K562 (cell line): ENCODE measurements around the gene FMNL2. TPM values are rescaled to one million over a fixed set of nuclear protein-coding genes. Genes with fewer than 3 reads are reported as not detected.

Experiments used
- ATF3 ChIP-seq, 2 experiments: fragments of 450-650 bp in 1 of 2; sonication (generic) in 1 of 2; formaldehyde crosslinking in 1 of 2; IDR thresholded peaks in 1 of 2; conservative IDR thresholded peaks in 1 of 2; 2 replicates each; pipeline versions ENCODE4 v1.6.1 to v1.8.1; 2016 to 2023; ENCODE audit warnings: mild to moderate bottlenecking in 2 of 2, moderate library complexity in 2 of 2, inconsistent platforms in 1 of 2, missing genetic modification reagents in 1 of 2
- DPF2 ChIP-seq: fragments of 450-650 bp; IDR thresholded peaks from 2 replicates; pipeline ENCODE4 v1.6.1; 2016
- E4F1 ChIP-seq: fragments of 250-450 bp; sonication (Bioruptor Pico); IDR thresholded peaks from 2 replicates; pipeline ENCODE4 v1.5.0; 2021; ENCODE audit warnings: mild to moderate bottlenecking, borderline replicate concordance
- FUS ChIP-seq: fragments of 200-400 bp; formaldehyde crosslinking; optimal IDR thresholded peaks from 2 replicates; pipeline ENCODE3; 2017; ENCODE audit warnings: low read depth, low read length
- HLTF ChIP-seq: fragments of 450-650 bp; IDR thresholded peaks from 2 replicates; pipeline ENCODE4 v1.6.1; 2016
- MYC ChIP-seq, 2 experiments: fragments of 250-450 bp in 1 of 2; sonication (Bioruptor Pico) in 1 of 2; IDR thresholded peaks; 2 replicates each; pipeline versions ENCODE4 v1.5.1 to v1.6.1; 2012 to 2021; ENCODE audit warnings: low read depth in 2 of 2, borderline replicate concordance in 1 of 2, improper control_type of control experiment in 1 of 2, low read length in 1 of 2, mild to moderate bottlenecking in 1 of 2, moderate library complexity in 1 of 2
- NCOR1 ChIP-seq: fragments of 450-650 bp; IDR thresholded peaks from 2 replicates; pipeline ENCODE4 v1.6.1; 2016; ENCODE audit warnings: mild to moderate bottlenecking, moderate library complexity
- PML ChIP-seq: IDR thresholded peaks from 2 replicates; pipeline ENCODE4 v1.6.1; 2012; ENCODE audit warnings: low read length, inconsistent platforms
- SIN3A ChIP-seq, 2 experiments: fragments of 150-350 bp in 1 of 2; IDR thresholded peaks; 2 replicates each; pipeline ENCODE4 v1.6.1; 2011 to 2016; ENCODE audit warnings: borderline replicate concordance in 2 of 2, low read depth in 2 of 2, low read length in 2 of 2, mild to moderate bottlenecking in 2 of 2, moderate library complexity in 2 of 2; ENCODE audit not compliant: control insufficient read depth in 1 of 2
- SMC3 ChIP-seq: conservative IDR thresholded peaks from 2 replicates; pipeline ENCODE4 v1.6.1; 2011; ENCODE audit warnings: low read depth, low read length, improper control_type of control experiment; ENCODE audit not compliant: insufficient read depth
- SNAPC5 ChIP-seq: fragments of 250-450 bp; sonication (Bioruptor Pico); IDR thresholded peaks from 2 replicates; pipeline ENCODE4 v1.8.0; 2021; ENCODE audit warnings: moderate library complexity, mild to moderate bottlenecking, inconsistent platforms
- SOX6 ChIP-seq: fragments of 450-650 bp; IDR thresholded peaks from 2 replicates; pipeline ENCODE4 v1.6.1; 2014; ENCODE audit warnings: mild to moderate bottlenecking
- TOE1 ChIP-seq, 2 experiments: fragments of 450-650 bp in 1 of 2; sonication (generic) in 1 of 2; formaldehyde crosslinking in 1 of 2; IDR thresholded peaks; 2 replicates each; pipeline versions ENCODE4 v1.7.1 to v1.8.0; 2016 to 2022; ENCODE audit warnings: borderline replicate concordance in 2 of 2, mild to moderate bottlenecking in 2 of 2, antibody characterized with exemption in 1 of 2, inconsistent platforms in 1 of 2, low read depth in 1 of 2, missing genetic modification reagents in 1 of 2, moderate library complexity in 1 of 2
- U2AF1 ChIP-seq: fragments of 200-400 bp; formaldehyde crosslinking; optimal IDR thresholded peaks from 2 replicates; pipeline ENCODE3; 2017; ENCODE audit warnings: mild to moderate bottlenecking, low read depth, low read length, moderate library complexity
- ZNF175 ChIP-seq: fragments of 200-800 bp; sonication (Bioruptor generic); IDR thresholded peaks from 2 replicates; pipeline ENCODE4 v1.6.1; 2016; ENCODE audit warnings: low read depth, mild to moderate bottlenecking, missing genetic modification characterization, missing compliant biosample characterization
- ZNF324 ChIP-seq: fragments of 250-450 bp; sonication (Bioruptor Pico); IDR thresholded peaks from 2 replicates; pipeline ENCODE4 v1.4.0; 2020; ENCODE audit warnings: mild to moderate bottlenecking
- ZNF512 ChIP-seq: IDR thresholded peaks from 2 replicates; pipeline ENCODE4 v1.6.1; 2016; ENCODE audit warnings: missing genetic modification characterization, missing compliant biosample characterization
- ZNF592 ChIP-seq: fragments of 450-650 bp; IDR thresholded peaks from 2 replicates; pipeline ENCODE4 v1.6.1; 2017; ENCODE audit warnings: antibody characterized with exemption, mild to moderate bottlenecking
- polyA plus RNA-seq, 8 experiments: library from polyadenylated mRNA; depleted of rRNA in 4 of 8; stranded (reverse) in 5 of 8; unstranded in 3 of 8; fragments of >200 nt; fragmentation: Nextera tagmentation in 2 of 8; fragmentation: Illumina TruSeq in 1 of 8; extraction: Ambion mirVana in 2 of 8; extraction: Trizol in 1 of 8; gene quantifications; 2 replicates each; pipeline versions ENCODE4 v1.2.1 to v1.2.3, GENCODE V29; 2011 to 2014; ENCODE audit warnings: inconsistent platforms in 1 of 8, missing spikeins in 1 of 8
- total RNA-seq, 7 experiments: library from RNA; depleted of rRNA in 6 of 7; stranded (reverse); fragments of >200 nt in 6 of 7; fragmentation: Illumina TruSeq in 2 of 7; extraction: Trizol in 2 of 7; gene quantifications; 2 replicates each; pipeline versions ENCODE4 v1.2.1 to v1.2.3, GENCODE V29; 2011 to 2021; ENCODE audit warnings: low replicate concordance in 1 of 7

The FMNL2 gene
- total and polyA plus RNA-seq, 9 of the 15 experiments (the other 6 are each of a cell fraction or from before 2014, with no cell fraction given) = 0.15 to 0.49 (median 0.24) TPM; not detected in 1

GRCh38 chr2:152620985-152621384, 286.0 kb downstream of the FMNL2 start (continued):
- TF ChIP-seq U2AF1 (no peak), ATF3 (IDR thresholded peaks at IDR 0.05) (no peak), ATF3 (CRISPR knock-in tag; conservative IDR thresholded peaks at IDR 0.05) (no peak), PML (peak; percentile 49; the same call in 1 of the 2 replicates), ZNF592 (no peak), FUS (no peak), DPF2 (peak; percentile 64), E4F1 (CRISPR knock-in tag) (no peak), SMC3 (no peak), SOX6 (peak; percentile 62), SIN3A (IDR thresholded peaks at IDR 0.05; ENCODE audit: borderline replicate concordance in 2 of 2, control insufficient read depth in 1 of 2, low read depth in 2 of 2, low read length in 2 of 2) (no peak), TOE1 (IDR thresholded peaks at IDR 0.05; ENCODE audit: borderline replicate concordance) (no peak), TOE1 (CRISPR knock-in tag; IDR thresholded peaks at IDR 0.05; ENCODE audit: borderline replicate concordance, low read depth) (no peak), HLTF (no peak), ZNF512 (tag) (no peak), SNAPC5 (CRISPR knock-in tag) (no peak), ZNF324 (CRISPR knock-in tag) (no peak), ZNF175 (no peak), MYC (IDR thresholded peaks at IDR 0.05; ENCODE audit: low read depth, low read length) (no peak), MYC (CRISPR knock-in tag; IDR thresholded peaks at IDR 0.05; ENCODE audit: borderline replicate concordance, low read depth) (no peak), NCOR1 (peak; percentile 65)
